Panc1 (cell line): ENCODE measurements around the gene NUP43.
A peak's percentile ranks its signal among the peaks of the same experiment; 100 is the strongest.
"Not testable (repeated sequence)": the region's sequence is repeated elsewhere in the genome, so short reads cannot be mapped to it uniquely, and the experiment has no call there.

Experiments
- CTCF ChIP-seq: fragments of 450-650 bp; IDR thresholded peaks from 2 replicates; pipeline ENCODE4 v1.5.1; 2017; ENCODE audit warnings: mild to moderate bottlenecking
- POLR2AphosphoS5 ChIP-seq: IDR thresholded peaks from 2 replicates; pipeline ENCODE4 v1.6.1; 2012; ENCODE audit warnings: mild to moderate bottlenecking, low read depth, low read length, moderate library complexity
- REST ChIP-seq, 2 experiments: IDR thresholded peaks; 2 replicates each; pipeline ENCODE4 v1.6.1; 2011 to 2012; ENCODE audit warnings: low read depth in 2 of 2, control low read depth in 1 of 2, low read length in 1 of 2, mild to moderate bottlenecking in 1 of 2, moderate library complexity in 1 of 2; ENCODE audit not compliant: insufficient read depth in 1 of 2
- TCF7L2 ChIP-seq: IDR thresholded peaks from 2 replicates; pipeline ENCODE4 v1.6.1; 2011; ENCODE audit warnings: mild to moderate bottlenecking, low read depth, low read length, inconsistent platforms

GRCh38 chr6:149749082-149749593 lies 2.8 kb upstream of the NUP43 start:
- peak; percentile 29; the same call in 1 of the 2 replicates for TF ChIP-seq POLR2AphosphoS5
- not testable (repeated sequence) for TF ChIP-seq CTCF; REST (IDR thresholded peaks at IDR 0.05; ENCODE audit: insufficient read depth in 1 of 2, low read depth in 2 of 2, low read length in 1 of 2); TCF7L2
